Thyroid gland (tissue), 4 donors: Measurements from ENCODE around the gene PLS3. TPM values are rescaled to one million over a fixed set of nuclear protein-coding genes. Genes with fewer than 3 reads are reported as not detected.

Experiments used
- DNase-seq, 2 donors: peaks; one replicate each; pipeline ENCODE4 v3.0.0-alpha.2; 2019
- H3K27ac ChIP-seq, 3 donors: fragments of 200-600 bp; sonication (generic); 1 replicate in 2 of 3; 2 replicates in 1 of 3; pipeline ENCODE4 v1.5.1; 2016 to 2019; ENCODE audit warnings: mild to moderate bottlenecking in 1 of 3, moderate library complexity in 1 of 3
- H3K27me3 ChIP-seq: fragments of 200-600 bp; sonication (generic); one replicate; pipeline ENCODE4 v1.5.1; 2019
- H3K36me3 ChIP-seq, 2 donors: fragments of 200-600 bp; sonication (generic); one replicate each; pipeline ENCODE4 v1.5.1; 2016 to 2019
- H3K4me1 ChIP-seq, 2 donors: fragments of 200-600 bp; sonication (generic); one replicate each; pipeline ENCODE4 v1.5.1; 2017 to 2019
- H3K4me3 ChIP-seq, 3 donors: fragments of 200-600 bp; sonication (generic); replicated peaks in 1 of 3; 1 replicate in 2 of 3; 2 replicates in 1 of 3; pipeline ENCODE4 v1.5.1; 2016; ENCODE audit warnings: mild to moderate bottlenecking in 1 of 3
- H3K9me3 ChIP-seq: fragments of 200-600 bp; sonication (generic); one replicate; pipeline ENCODE4 v1.5.1; 2017
- POLR2A ChIP-seq, 2 donors: fragments of 450-650 bp; IDR thresholded peaks; one replicate each; pipeline ENCODE4 v1.6.1; 2017; ENCODE audit warnings: antibody characterized with exemption in 2 of 2, mild to moderate bottlenecking in 2 of 2, moderate library complexity in 1 of 2
- whole genome bisulfite sequencing, 2 donors: methylation state at CpG; one replicate each; pipeline ENCODE4 v1.1.5; 2017; 5-methylcytosine and 5-hydroxymethylcytosine counted together
- intact Hi-C: fragments of 100-400 bp; cut with DNase I; formaldehyde crosslinking; loops from one replicate; pipeline ENCODE4 v1.15.1; 2023
- total RNA-seq, 4 donors: library from RNA; depleted of rRNA; stranded (reverse); fragments of >200 nt; gene quantifications; one replicate each; pipeline ENCODE4 v1.2.3, GENCODE V29; 2016
- TF ChIP-seq, protein P1 (sequence below), 6 experiments: fragments of 200-600 bp in 3 of 6; fragments of 450-650 bp in 3 of 6; sonication (generic) in 3 of 6; IDR thresholded peaks; one replicate each; pipeline ENCODE4 v1.5.1; 2016 to 2019; ENCODE audit warnings: antibody characterized with exemption in 6 of 6, mild to moderate bottlenecking in 2 of 6, inconsistent platforms in 1 of 6, moderate library complexity in 1 of 6

Gene PLS3
- total RNA-seq, 4 donors from 2014 or later: 238 to 366 (median 300) TPM

DNA sequence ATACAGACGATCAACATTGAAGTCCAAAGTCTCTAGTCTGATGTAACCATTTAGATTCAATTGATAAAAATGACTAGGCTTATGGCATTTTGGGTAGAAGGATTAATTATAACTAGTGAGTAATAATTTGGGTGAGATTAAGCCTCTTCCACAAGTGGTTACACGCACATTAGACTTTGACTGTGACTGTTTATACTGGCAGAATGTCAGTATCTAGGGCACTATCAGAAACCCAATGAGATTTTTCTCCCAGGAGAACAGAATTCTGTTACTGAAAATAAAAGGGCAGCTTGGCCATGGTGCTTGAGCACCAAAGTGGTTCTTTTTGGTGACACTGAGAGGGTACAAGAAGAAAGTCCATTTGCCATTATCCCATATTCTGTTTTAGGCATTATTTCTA lies 3.3 kb downstream of the PLS3 start:
- Histone ChIP-seq H3K4me3 (no peak overlapping the region), H3K36me3 (no peaks in the 10 kb centered on the region), H3K27me3 (no peaks in the 10 kb centered on the region), H3K4me1 (peaks cover 0 to 12% of the 10 kb centered on the region in 2 donors), H3K9me3 (no peaks in the 10 kb centered on the region), H3K27ac (peak overlapping the region; percentile 92 to 97 (median 97))
- 17% methylated on average over 2 of the region's 2 CpGs for WGBS, 2 donors
- TF ChIP-seq, protein P1, sequence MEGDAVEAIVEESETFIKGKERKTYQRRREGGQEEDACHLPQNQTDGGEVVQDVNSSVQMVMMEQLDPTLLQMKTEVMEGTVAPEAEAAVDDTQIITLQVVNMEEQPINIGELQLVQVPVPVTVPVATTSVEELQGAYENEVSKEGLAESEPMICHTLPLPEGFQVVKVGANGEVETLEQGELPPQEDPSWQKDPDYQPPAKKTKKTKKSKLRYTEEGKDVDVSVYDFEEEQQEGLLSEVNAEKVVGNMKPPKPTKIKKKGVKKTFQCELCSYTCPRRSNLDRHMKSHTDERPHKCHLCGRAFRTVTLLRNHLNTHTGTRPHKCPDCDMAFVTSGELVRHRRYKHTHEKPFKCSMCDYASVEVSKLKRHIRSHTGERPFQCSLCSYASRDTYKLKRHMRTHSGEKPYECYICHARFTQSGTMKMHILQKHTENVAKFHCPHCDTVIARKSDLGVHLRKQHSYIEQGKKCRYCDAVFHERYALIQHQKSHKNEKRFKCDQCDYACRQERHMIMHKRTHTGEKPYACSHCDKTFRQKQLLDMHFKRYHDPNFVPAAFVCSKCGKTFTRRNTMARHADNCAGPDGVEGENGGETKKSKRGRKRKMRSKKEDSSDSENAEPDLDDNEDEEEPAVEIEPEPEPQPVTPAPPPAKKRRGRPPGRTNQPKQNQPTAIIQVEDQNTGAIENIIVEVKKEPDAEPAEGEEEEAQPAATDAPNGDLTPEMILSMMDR (IDR thresholded peaks at IDR 0.05): no peak
- peak in 1 of 2 donors; percentile 35 for TF ChIP-seq POLR2A (IDR thresholded peaks at IDR 0.05)
- intact Hi-C loops: no loop called here
- peak; percentile 49 to 59 for DNase-seq

DNA sequence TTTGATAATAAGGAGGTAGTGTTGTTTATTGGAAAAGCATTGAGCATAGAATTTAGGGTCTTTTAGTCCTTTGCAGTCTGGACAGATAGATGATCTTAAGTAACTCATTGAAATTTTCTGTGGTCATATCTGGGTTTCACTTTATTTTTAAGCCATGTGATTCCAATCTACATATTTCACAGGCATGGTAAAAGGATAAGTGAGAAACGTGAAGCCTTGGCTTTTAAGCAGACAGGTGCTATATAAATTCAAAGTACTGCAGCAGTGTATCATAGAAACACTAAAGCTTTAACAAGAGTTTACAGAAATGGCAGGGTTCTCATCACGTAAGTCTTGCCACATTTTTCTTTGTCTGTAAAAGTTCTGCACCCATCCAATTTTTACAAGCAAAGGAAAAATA lies 4.9 kb downstream of the PLS3 start:
- Histone ChIP-seq H3K4me1 (peaks cover 0 to 12% of the 10 kb centered on the region in 2 donors), H3K27ac (peak overlapping the region; percentile 46 to 97 (median 97)), H3K4me3 (no peak overlapping the region), H3K27me3 (no peaks in the 10 kb centered on the region), H3K36me3 (no peaks in the 10 kb centered on the region), H3K9me3 (no peaks in the 10 kb centered on the region)
- WGBS, 2 donors: 51 to 80% methylated on average over 2 of the region's 2 CpGs
- DNase-seq: no peak
- TF ChIP-seq POLR2A (IDR thresholded peaks at IDR 0.05): no peak
- TF ChIP-seq, protein P1 (IDR thresholded peaks at IDR 0.05): no peak
- intact Hi-C loops: no loop called here

DNA sequence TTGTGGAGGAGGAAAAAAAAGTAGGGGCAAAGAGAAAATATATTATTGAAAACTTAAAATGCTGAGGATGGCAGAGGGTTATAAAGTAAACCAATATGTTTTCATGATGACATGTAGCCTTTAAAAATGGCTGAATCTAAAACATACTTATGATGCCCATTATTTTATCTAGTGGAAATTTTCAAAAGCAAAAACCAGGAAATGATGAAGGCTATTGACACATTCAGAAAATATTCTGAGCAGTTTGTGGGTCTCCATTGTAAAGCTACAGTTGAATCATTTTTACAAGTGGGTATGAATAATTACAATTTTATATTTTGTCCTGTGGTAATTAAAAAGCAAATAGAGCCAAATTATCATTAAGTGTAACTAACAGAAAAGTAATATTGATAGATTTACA lies 10.7 kb downstream of the PLS3 start:
- intact Hi-C loops: no loop called here
- H3K4me3 ChIP-seq: no peak overlapping the region
- no peaks in the 10 kb centered on the region for H3K27me3 ChIP-seq
- no peak for DNase-seq
- no peaks in the 10 kb centered on the region for H3K9me3 ChIP-seq
- no peaks in the 10 kb centered on the region for H3K36me3 ChIP-seq
- TF ChIP-seq POLR2A (IDR thresholded peaks at IDR 0.05): no peak
- TF ChIP-seq, protein P1 (IDR thresholded peaks at IDR 0.05): no peak
- H3K4me1 ChIP-seq: no peaks in the 10 kb centered on the region
- no peak overlapping the region for H3K27ac ChIP-seq

DNA sequence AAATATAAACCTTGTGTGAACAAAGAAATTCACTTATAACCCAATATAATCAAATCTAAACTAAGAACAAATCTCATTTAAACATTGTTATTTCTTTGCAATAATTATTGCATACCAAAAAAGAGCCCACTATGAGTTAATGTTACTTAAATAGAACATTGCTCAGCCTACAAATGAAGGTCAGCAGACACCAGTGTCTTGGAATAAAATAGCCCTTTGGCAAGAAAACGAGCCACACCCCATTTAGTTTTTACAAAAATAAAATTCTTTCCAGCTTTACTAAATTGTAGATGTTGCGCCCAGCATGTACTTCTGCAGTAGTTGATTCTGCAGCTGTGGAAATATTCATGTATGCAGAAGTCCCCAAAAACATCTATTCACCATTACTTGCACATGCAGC lies 12.2 kb downstream of the PLS3 start:
- Histone ChIP-seq H3K4me1 (no peaks in the 10 kb centered on the region), H3K4me3 (no peak overlapping the region), H3K36me3 (no peaks in the 10 kb centered on the region), H3K27ac (no peak overlapping the region), H3K27me3 (no peaks in the 10 kb centered on the region), H3K9me3 (no peaks in the 10 kb centered on the region)
- intact Hi-C loops: no loop called here
- WGBS, 2 donors: 63 to 65% methylated on average over 2 of the region's 2 CpGs
- no peak for TF ChIP-seq POLR2A (IDR thresholded peaks at IDR 0.05)
- TF ChIP-seq, protein P1 (IDR thresholded peaks at IDR 0.05): no peak
- DNase-seq: no peak

DNA sequence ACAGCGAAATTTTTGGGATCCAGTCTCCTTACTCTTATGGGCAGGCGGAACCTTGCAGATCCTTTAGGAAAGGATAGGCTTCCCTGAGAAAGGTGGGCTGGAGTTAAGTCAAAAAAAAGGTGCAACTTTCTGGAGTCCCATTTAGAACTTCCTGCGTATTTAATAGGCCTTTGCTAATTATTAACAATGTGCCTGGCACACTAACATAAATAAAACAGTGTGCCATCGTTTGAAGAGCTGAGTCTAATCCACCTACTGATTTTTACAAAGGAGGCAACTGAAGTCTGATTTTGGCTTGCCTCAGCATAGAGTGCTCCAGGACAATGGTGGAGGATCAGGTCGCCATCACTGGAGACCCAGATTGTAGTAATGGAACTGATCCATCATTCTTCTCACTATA lies 15.7 kb downstream of the PLS3 start:
- H3K27me3 ChIP-seq: no peaks in the 10 kb centered on the region
- 84 to 91% methylated on average over 5 of the region's 5 CpGs for WGBS, 2 donors
- TF ChIP-seq POLR2A (IDR thresholded peaks at IDR 0.05): no peak
- TF ChIP-seq, protein P1 (IDR thresholded peaks at IDR 0.05): no peak
- H3K4me3 ChIP-seq: no peak overlapping the region
- H3K27ac ChIP-seq: no peak overlapping the region
- H3K4me1 ChIP-seq: no peaks in the 10 kb centered on the region
- H3K36me3 ChIP-seq: no peaks in the 10 kb centered on the region
- DNase-seq: no peak
- no peaks in the 10 kb centered on the region for H3K9me3 ChIP-seq
- intact Hi-C loops: no loop called here
